Right ventricle myocardium inferior (tissue), 1 donor: ENCODE results near the gene TMEM92. TPM values are rescaled to one million over a fixed set of nuclear protein-coding genes. Genes with fewer than 3 reads are reported as not detected.
"Not testable (repeated sequence)": the region's sequence is repeated elsewhere in the genome, so short reads cannot be mapped to it uniquely, and the experiment has no call there.

Experiments used
- ATAC-seq: fragments of 200-7000 bp; cut with Tn5 transposase; one replicate; pipeline ENCODE4 v1.9.1; 2020; ENCODE audit warnings: mild to moderate bottlenecking, moderate library complexity
- DNase-seq: peaks from one replicate; pipeline ENCODE4 v3.0.0; 2021; ENCODE audit errors: missing footprints
- intact Hi-C: fragments of 100-400 bp; cut with DNase I; formaldehyde crosslinking; loops from one replicate; pipeline ENCODE4 v1.11.0; 2022
- total RNA-seq: library from RNA; stranded (reverse); fragmentation: NEBNext Ultra II Directional; extraction: Animal tissue kit (Norgen Biotek cat#: 25700); gene quantifications from one replicate; pipeline ENCODE4 v1.2.1, GENCODE V29; 2021
- donor health status: DM: no; HTN: yes; CAD: no; lungs with severe emphysema.

TMEM92 gene
- total RNA-seq, 1 donor from 2014 or later, result not detected

GRCh38 chr17:50260501-50260911 is 13.8 kb upstream of the TMEM92 start:
- ATAC-seq (no peak), DNase-seq (no peak)
- intact Hi-C loops, result no loop called here

- ATAC-seq, result no peak
- intact Hi-C loops, result no loop called here
- DNase-seq, result no peak
Measured at GRCh38 chr17:50261051-50261915, 13.0 kb upstream of the TMEM92 start.

DNA sequence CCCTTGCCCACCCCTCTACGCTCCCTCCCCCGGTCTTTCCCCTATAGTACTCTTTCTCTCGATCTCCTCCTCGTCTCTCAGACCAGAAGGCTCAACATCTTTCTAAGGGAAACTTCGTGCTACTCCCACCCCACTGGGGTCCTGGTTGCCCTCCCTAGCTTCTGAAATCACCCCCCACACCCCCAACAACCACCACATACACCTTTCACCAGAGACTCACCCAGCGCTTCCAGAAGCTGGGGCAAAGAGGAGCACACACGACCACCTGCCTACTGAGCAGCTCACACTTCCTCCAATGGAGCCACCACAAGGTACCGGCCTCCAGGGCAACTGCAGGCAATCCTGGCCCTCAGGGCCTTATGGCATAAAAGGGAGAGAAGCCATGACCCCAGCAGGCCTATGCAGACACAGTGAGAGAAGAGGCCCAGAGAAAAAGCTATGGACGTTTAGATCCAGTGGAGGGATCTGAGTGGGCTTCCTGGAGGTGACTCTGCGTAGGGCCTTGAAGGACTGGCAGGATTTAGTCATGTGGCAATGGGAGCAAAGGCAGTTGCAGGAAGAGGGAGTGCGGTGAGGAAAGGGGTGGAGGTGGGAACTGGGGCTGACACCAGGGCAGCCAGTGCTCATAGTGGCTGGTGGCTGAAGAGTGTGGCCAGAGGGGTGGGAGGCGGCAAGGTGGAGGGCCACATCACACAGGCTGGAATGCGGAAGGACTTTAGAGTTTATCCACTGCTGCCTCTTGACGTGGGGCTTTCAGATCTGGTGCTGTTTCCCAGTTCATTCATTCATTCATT is 12.1 kb upstream of the TMEM92 start:
- DNase-seq (no peak), ATAC-seq (no peak)
- intact Hi-C loops, result no loop called here

DNA sequence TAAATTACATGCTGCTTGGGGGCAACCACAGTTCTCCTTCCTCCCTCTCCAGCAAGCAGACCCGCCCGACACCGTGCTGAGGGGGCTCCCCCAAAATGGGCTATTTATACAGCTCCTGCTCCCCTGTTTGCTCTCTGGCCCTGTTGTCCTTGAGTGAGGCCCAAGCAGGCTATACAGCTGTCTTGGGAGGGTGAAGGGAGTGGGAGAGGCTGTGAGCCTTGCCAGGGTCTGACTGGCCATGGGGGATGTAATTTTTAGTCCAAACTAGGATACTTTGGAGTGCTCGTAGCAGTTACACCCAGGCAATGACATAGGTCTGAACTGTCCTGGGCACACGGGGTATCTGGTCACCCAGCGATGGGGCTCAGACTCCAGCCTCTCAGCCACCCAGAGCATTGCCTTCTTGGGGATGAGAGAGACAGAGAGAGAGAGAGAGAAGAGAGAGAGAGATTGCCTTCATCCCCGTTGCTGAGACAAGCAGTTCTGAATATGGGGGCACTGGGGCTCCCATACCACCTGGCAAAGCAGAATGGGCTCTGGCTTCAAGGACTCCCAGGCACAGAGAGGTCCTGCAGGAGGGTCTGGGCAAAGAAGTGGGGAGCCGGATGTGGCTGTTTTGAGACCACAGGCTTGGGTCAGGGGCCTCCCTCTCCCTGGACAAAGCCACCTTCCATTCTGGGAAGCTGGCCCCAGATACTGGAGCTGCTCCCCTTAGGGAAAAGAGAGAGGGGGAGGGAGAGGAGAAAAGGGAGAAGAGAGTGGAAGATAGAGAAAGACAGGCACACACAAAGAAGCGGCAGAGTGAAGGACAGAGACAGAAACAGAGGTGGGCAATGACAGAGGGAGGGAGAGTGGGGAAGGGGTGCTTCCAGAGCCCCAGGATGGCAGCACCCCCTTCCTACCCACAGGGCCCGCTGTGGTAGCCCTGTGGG is 10.7 kb upstream of the TMEM92 start:
- no peak for ATAC-seq
- intact Hi-C loops, result no loop called here
- DNase-seq, result no peak

- DNase-seq (no peak), ATAC-seq (no peak)
- intact Hi-C loops, result no loop called here
Measured at GRCh38 chr17:50264263-50265113, 9.8 kb upstream of the TMEM92 start.

GRCh38 chr17:50265212-50265611 is 9.1 kb upstream of the TMEM92 start:
- intact Hi-C loops, result no loop called here
- DNase-seq (no peak), ATAC-seq (no peak)

GRCh38 chr17:50265690-50266315 is 8.5 kb upstream of the TMEM92 start:
- ATAC-seq (no peak), DNase-seq (no peak)
- intact Hi-C loops, result no loop called here

GRCh38 chr17:50266384-50267073 is 7.7 kb upstream of the TMEM92 start:
- ATAC-seq (no peak), DNase-seq (no peak)
- intact Hi-C loops, result no loop called here

DNA sequence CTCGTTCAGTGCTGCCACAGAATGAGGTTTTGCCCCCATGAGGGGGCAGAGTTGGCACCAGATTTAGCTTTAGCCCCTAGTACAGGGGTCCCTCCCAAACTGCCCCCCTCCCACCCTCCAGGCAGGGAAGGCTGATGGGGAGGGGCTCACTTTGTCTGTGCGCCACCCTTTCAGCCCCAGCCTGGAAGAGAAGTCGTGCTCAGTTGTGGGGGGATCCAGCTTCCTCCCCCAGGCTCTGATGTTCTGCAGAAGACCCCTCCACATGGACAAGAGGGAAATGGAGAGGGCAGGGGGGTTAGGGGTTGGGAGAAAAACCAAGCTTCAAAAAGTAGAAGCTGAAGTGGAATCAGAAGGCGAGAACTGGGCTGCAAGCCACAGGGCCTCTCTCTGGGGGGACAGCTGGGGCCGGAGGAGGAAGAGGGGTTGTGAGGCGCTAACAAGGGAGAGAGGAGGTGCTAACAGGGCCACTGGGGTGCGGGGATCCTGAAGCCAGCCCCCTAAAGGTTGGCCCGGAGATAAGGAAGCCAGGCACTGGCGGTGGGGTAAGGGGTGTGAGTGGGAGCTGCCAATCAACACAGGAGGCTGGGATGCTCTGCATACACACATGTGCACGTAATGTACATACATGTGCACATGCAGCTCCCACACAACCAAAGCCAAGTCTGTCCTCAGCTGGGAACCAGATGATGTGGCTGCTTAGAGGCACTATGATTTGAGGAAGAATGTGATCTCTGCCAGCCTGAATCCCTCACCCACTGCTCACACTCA is 7.0 kb upstream of the TMEM92 start:
- intact Hi-C loops, result no loop called here
- ATAC-seq (no peak), DNase-seq (no peak)

DNA sequence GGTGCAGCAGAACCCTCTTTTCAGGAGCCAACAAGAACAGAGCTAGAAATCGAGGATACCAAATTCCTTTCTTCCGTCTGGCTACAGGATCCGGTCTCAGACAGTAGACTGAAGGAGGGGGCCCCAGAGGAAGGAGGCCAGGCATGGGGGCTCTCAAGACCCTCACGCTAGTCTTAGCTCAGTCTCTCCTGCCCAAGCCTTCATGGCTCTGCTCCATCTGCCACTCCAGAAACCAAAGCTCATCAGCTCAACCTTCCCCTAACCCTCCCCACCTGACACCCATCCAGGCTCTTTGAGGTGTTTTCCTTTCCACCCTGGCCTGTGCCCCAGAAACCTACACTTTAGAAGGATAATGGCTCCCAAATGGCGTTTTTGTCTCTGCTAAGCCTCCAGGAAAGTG is 6.2 kb upstream of the TMEM92 start:
- intact Hi-C loops, result no loop called here
- ATAC-seq (no peak), DNase-seq (no peak)

DNA sequence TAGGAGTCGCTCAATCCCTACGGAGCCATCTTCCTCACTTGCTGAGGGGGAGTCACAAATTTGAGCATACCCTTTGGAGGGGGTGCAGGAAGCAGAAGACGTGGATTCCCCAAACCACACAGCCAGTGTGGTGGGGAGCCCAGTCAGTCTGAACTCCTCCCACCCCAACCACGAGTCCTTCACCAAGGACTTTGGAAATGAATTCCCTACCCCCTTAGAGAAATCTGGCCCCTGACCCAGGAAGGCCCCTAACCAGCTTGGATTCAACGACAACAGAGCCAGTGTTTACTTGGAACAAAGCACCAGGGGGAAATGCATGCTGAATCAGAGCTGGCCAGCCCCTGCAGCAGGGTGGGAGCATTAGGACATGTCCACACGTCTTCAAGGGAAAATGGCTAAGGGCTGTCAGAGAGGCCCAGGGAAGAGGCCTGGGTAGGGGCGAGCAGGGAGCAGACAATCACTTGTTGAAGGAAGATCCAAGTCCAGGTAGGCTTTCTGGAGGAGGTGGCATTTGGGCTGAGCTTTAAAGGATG is 5.5 kb upstream of the TMEM92 start:
- DNase-seq, result no peak
- no peak for ATAC-seq
- intact Hi-C loops, result no loop called here

DNA sequence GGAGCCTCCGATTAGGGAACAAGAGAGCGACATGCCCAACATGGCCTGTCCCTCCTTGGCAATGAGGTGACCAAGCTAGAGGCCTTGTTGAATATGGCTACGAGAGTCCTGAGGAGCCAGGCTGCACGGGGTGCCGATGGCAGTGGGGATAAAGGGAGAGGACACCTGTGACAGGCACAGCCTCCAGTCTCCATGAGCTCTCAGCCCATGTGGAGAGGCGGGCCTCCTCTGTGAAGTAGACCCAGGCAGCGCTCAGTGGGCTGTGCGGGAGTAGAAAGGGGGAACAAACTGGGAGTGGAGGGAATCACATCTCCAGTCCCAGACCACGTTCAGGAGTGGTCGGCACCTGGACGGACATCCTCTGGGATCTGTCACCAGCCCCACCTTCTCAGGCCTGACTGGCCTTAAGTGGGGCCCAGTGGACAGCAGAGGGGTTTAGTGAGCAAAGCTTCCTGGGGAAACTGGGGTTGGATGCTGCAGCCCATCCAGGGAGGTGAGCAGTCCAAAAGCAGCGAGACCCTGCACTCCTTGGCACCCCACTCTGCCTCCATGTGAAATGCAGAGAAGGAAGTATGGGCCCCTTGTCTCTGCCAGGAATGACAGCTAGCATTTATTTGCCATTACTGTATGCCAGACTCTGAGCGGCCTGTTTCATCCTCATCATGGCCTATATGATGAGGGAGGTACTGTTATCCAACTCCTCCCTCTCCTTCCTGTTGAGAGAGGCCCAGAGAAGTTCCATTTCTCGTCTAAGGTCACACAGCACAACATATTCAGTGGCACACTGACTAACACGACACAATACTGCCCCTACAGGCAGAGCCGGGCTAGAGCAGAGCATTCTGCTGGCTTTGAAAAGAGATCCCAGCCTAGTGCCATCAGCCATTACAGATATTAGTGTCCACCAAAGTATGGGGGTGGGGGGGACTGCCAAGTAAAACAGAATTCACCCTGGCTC is 4.5 kb upstream of the TMEM92 start:
- ATAC-seq (peak; percentile 71), DNase-seq (no peak)
- intact Hi-C loops, result no loop called here

DNA sequence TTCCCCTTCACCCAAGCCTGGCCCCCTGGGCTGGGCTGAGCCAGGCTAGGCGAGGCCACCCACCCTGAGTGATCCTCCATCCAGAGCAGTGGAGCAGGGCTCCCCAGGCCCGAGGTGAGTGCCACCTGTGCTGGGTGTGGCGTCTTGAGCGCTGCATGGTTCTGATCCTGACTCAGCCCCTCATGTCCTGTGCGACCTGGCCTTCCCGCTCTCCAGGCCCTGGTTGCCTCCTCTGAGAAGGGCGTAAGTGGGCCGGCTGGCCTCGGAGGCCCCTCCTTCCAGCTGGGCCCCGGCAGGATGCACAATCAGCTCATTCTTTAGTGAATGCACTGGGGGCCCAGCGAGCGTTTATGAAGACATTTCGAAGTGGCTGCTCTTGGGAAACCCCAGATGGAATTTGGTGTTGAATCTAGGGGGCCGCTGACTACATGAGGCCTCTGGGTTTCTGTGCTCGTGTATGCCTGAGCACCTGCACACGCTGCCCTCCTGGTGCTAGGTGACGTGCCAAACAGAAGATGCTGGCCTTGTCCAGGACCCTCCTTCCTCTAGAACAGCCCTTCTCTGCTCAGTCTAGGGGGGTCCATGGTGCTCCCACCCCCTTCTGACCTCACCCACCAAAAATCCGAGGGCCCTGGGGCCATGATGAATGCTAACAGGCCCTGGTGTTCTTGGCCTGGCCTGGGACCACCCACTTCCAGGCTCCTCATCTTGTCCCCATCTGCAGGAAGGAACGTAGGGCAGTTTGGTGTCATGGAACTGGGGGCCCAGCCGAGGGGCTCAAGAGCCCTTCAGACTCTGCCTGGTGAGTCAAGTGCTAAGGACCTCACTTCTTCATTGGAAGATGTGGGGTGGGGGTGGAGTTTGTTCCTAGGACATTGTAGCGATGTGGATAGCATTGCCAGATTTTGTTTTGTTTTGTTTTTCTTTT is 3.6 kb upstream of the TMEM92 start:
- peak; percentile 51 for ATAC-seq
- no peak for DNase-seq

DNA sequence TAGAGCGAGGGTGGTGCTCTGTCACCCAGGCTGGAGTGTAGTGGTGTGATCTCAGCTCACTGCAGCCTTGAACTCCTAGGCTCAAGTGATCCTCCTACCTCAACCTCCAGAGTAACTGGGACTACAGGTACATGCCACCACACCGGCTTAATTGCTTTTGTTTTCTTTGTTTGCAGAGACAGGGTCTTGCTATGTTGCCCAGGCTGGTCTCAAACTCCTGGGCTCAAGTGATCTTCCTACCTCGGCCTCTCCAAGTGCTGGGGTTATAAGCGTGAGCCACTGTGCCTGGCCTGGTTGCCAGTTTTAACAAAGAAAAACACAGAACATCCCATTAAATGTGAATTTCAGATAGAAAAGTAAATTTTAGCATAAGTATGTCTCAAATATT is 2.9 kb upstream of the TMEM92 start:
- intact Hi-C loops, ATAC-seq: not testable (repeated sequence)

More for the DNA sequence above, 3.6 kb upstream of the TMEM92 start:
- intact Hi-C loops, result no loop called here

More for the DNA sequence above, 2.9 kb upstream of the TMEM92 start:
- not testable (repeated sequence) for DNase-seq
